Right lobe of liver (tissue), 4 donors: ENCODE results near the gene ASTL.

ENCODE experiments used
- CTCF ChIP-seq, 4 donors: fragments of 200-600 bp in 3 of 4; fragments of 450-650 bp in 1 of 4; IDR thresholded peaks; one replicate each; pipeline versions ENCODE4 v1.5.1 to v1.8.0; 2016 to 2022; ENCODE audit warnings: antibody characterized with exemption in 4 of 4, mild to moderate bottlenecking in 2 of 4
- POLR2A ChIP-seq: fragments of 450-650 bp; IDR thresholded peaks from one replicate; pipeline ENCODE4 v1.6.1; 2017; ENCODE audit warnings: antibody characterized with exemption, mild to moderate bottlenecking
- donor health status: DM: no; HTN: no; CAD: no.
- donor health status: DM: no; HTN: no; CAD: no.
- donor health status: DM: no; HTN: yes; CAD: no.

- no peak for TF ChIP-seq CTCF (IDR thresholded peaks at IDR 0.05)
- no peak for TF ChIP-seq POLR2A
Observed at GRCh38 chr2:96112501-96113366, 25.6 kb downstream of the ASTL start.
